KG1 (cell line): ENCODE measurements around the gene TGFBI.

ENCODE experiments used
- DNase-seq: peaks from one replicate; lab custom pipeline; 2025; lab: John Stamatoyannopoulos, UW

The TGFBI gene

GRCh38 chr5:136094189-136094912 is 65.6 kb downstream of the TGFBI start:
- no peak for DNase-seq

GRCh38 chr5:136094913-136095641 is 66.3 kb downstream of the TGFBI start:
- no peak for DNase-seq

GRCh38 chr5:136098176-136098575 is 69.4 kb downstream of the TGFBI start:
- no peak for DNase-seq

GRCh38 chr5:136099870-136100269 is 71.1 kb downstream of the TGFBI start:
- no peak for DNase-seq

- DNase-seq: no peak
Observed at GRCh38 chr5:136101884-136102283, 73.1 kb downstream of the TGFBI start.

- no peak for DNase-seq
Observed at GRCh38 chr5:136103118-136103517, 74.3 kb downstream of the TGFBI start.

GRCh38 chr5:136104306-136104965 is 75.6 kb downstream of the TGFBI start:
- no peak for DNase-seq

GRCh38 chr5:136106351-136107031 is 77.7 kb downstream of the TGFBI start:
- no peak for DNase-seq

GRCh38 chr5:136108180-136108611 is 79.4 kb downstream of the TGFBI start:
- no peak for DNase-seq

- no peak for DNase-seq
Observed at GRCh38 chr5:136108766-136109165, 80.0 kb downstream of the TGFBI start.

- no peak for DNase-seq
Observed at GRCh38 chr5:136109453-136110135, 80.8 kb downstream of the TGFBI start.
